HG02885 (cell line): ENCODE measurements around the gene C3orf33.
A peak's percentile ranks its signal among the peaks of the same experiment; 100 is the strongest.

Experiments used
- ATAC-seq: cut with Tn5 transposase; IDR thresholded peaks from one replicate; pipeline ENCODE4 v1.9.1; 2021; ENCODE audit warnings: mild to moderate bottlenecking; ENCODE audit not compliant: unreplicated experiment, poor library complexity

Gene C3orf33

DNA sequence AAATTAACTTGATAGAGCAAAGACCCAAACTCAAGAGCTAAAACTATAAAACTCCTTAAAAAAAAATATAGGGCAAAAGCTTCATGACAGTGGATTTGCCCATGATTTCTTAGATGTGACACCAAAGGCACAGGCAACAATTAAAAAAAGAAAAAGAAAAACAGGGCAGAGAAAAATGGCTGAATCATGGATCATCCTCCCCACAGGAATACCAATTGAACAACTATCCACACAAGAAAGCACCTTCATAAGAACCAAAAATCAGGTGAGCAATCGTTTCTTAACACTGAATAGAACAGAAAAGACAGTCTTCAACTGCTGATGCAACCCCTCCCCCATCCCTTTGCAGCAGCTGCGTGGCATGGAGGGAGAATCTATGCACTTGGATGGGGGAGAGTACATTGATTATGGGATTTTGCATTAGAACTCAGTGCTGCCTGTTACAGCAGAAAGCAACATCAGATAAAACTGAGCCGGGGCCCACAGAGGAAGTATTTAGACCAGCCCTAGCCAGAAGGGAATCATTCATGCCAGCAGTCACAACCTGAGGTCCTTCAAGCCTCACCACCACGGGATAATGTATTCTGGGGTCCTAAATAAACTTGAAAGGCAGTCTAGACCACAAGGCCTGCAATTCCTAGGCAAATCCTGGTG lies 15.7 kb downstream of the C3orf33 start:
- ATAC-seq = no peak

DNA sequence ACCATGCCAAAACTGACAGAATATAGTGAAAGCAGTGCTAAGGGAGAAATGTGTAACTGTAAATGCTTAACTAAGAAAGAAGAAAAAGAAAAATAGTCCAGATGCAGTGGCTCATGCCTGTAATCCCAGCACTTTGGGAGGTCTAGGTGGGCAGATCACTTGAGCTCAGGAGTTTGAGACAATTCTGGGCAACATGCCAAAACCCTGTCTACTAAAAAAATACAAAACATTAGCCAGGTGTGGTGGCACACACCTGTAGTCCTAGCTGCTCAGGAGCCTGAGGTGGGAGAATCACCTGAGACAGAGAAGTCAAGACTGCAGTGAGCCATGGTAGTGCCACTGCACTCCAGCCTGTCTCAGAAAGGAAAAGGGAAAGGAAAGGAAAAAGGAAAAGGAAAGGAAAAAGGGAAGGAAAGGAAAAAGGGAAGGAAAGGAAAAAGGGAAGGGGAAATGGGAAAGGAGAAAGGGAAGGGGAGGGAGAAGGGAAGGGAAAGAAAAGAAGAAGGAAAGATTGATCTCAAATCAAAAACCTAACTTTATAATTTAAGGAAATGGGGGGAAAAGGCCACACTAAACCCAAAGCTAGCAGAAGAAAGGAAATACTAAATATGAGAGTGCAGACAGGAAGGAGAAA lies 20.3 kb downstream of the C3orf33 start:
- ATAC-seq = no peak

DNA sequence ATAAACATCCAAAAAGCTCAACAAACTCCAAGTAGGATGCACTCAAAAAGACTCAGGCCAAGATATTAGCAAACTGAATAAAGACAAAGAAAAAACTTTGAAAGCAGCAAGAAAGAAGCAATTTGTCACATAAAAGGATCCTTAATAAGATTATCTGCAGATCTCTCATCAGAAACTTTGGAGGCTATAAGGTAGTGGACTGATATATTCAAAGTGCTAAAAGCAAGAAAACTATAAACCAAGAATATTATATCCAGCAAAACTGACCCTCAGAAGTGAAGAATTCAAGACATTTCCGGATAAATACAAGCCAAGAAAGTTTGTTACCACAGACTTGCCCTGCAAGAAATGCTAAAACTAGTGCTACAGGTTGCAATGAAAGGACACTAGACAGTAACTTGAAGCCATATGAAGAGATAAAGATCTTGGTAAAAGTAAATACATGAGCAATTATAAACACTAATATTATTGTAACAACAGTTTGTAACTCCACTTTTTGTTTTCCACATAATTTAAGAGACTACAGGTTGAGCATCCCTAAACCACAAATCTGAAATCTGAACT lies 23.6 kb downstream of the C3orf33 start:
- no peak for ATAC-seq

DNA sequence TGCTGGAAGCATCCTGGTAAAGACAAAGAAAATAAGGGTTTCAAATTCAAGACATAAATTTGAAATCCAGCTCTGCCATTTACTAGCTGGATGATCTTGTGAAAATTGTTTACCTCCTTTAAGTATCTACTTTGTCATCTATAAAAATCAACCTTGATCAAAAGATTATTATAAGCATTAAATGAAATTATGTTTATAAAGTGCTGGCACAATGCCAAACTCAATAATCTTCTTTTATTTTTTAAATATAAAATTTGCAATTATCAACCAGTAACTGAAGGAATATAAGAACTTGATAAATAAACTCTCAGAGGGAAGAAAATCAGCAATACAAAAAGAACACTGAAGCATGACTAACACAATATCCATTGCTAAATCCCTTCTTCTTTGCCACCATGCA lies 25.8 kb downstream of the C3orf33 start:
- ATAC-seq = no peak

DNA sequence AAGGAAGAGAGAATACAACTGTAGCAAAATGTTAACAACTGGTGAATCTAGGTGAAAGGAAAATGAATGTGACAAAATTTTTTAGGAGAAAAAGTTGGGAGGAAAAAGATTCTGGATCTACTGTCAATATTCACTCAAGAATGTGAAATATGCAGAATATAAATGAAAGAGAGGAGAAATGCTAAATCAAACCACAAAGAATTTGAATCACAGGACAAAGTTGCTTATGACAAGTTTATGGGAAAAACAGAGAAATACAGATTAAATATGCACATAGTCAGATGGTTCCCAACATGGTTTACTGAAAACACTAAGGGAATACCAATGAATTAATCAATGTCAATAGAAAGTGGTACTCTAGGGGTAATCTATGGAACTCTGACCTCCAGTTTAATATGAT lies 27.6 kb downstream of the C3orf33 start:
- ATAC-seq = no peak

DNA sequence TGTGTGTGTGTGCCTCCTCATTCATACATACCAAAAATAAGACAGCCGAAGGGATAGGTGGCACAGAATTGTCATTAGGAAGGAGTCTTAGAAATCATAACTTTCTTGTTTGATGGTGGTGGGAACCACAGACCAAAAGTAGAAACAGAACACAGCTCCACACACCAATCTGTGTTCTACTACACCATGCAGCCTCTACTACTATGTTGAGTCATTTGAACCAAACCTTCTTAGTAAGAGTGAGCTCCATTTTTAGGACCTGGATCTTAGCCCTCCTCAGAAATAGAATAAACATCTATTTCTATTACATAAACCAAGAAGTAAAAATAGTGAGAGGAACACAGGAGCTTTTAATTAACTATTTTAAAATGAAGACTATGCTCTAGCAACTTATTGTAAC lies 33.3 kb downstream of the C3orf33 start:
- peak; percentile 62 for ATAC-seq

DNA sequence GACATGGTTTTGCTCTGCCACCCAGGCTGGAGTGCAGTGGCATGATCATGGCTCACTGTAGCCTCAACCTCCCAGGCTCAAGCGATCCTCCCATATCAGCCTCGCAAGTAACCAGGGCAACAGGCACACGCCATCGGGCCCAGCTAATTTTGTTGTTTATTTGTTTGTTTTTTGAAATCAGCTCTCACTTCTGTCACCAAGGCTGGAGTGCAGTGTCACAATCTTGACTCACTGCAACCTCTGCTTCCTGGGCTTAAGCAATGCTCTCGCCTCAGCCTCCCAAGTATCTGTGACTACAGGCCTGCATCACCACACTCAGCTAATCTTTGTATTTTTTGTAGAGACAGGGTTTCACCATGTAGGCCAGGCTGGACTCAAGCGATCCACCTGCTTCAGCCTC lies 35.0 kb downstream of the C3orf33 start:
- no peak for ATAC-seq

DNA sequence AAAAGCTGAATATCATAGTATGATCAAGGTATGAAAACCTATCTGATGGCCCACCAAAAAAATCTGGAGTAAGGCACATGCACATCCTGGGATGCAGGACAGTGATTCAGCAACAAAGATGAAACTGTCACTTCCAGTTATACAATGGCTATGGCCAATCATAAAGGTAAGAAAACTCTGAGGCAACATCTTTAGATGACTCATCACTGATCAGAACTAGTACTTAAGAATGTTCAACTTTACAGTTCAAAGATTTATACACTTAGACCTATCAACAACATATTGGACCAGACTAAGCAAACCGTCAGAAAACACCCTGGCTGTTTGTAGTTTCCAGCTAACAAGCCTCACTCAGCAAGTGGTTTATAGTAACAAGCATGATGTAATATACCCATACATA lies 39.9 kb downstream of the C3orf33 start:
- no peak for ATAC-seq

DNA sequence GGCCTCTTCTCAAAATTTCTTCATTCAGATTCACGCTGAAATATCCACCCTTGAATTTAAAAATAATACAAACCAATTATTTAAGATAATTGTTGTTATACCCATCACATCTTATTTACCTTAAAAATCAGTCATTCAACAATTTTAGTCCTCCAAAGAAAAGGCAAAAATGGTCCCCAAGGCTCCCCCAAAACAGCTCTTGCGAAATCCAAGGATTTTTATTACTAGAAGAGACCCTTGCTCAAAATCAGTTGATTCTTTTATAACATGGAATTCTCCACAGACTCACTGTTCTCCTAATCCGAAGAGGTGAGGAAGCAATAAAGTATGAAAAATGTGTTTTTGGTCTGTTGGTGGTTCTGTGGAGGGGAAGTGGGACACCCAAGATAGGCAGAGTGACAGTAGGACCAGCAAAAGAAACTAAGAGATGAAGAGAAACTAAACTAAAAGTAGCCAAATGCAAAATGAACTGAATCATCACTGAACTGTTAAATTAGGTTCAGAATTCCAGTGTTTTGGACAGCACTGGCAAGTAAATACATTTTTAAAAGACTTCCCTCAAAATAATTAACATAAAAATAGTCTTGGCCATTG lies 42.1 kb downstream of the C3orf33 start:
- peak; percentile 50 for ATAC-seq

DNA sequence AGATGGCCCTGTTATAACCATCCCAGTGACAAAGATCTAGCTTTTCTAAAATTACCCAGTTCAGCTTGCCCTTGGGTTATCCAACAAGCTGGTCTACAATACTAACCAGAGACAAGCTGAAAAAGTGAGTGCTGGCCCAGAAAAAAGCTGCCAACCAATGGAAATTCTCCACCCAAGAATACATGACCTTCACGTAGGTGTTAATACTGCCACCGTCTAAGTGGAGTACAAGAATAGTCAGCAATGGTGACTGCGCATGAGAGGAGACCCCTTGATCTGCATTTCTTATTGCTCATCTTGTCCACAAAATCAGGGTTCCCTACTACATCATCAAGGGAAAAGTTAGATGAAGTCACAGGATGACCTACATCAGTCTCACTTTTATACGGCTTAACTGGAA lies 45.4 kb downstream of the C3orf33 start:
- no peak for ATAC-seq

DNA sequence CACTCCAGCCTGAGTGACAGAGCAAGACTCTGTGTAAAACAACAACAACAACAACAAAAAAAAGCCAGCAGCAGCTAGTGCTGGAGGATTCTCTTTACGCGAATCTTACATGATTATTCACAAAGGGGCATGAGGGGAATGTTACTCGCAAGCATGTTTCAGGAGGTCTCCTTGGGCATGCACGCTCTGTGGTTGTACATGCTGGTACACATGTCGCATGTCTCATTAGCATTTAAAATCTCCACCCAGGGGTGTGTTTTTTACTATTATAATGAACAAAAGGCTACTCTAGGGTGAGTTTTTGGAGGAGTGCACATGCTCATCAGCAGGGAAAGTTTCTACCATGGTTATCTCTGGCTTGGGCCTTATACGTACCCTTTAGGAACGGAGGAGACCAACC lies 48.5 kb downstream of the C3orf33 start:
- ATAC-seq = no peak

DNA sequence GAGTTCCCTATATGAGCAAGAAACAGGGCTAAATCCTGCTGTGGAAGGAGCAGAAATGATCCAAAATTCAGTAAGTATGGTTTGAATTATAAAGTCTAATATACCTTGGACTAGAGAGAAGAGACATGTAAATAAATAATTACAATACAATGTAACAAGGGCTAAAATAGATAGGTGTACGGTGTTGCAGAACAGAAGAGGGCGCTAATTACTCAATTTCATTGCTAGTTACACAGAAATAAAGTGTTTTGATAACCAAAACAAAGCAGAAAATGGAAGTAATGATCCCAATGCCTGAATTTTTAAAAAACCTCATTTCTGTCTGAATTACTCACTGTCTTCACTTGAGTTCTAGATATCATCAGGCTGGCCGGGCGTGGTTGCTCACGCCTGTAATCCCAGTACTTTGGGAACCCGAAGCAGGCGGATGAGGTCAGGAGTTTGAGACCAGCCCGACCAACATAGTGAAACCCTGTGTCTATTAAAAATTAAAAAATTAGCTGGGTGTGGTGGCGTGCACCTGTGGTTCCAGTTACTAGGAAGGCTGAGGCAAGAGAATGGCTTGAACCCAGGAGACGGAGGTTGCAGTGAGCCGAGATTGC lies 52.9 kb downstream of the C3orf33 start:
- ATAC-seq = peak; percentile 64

DNA sequence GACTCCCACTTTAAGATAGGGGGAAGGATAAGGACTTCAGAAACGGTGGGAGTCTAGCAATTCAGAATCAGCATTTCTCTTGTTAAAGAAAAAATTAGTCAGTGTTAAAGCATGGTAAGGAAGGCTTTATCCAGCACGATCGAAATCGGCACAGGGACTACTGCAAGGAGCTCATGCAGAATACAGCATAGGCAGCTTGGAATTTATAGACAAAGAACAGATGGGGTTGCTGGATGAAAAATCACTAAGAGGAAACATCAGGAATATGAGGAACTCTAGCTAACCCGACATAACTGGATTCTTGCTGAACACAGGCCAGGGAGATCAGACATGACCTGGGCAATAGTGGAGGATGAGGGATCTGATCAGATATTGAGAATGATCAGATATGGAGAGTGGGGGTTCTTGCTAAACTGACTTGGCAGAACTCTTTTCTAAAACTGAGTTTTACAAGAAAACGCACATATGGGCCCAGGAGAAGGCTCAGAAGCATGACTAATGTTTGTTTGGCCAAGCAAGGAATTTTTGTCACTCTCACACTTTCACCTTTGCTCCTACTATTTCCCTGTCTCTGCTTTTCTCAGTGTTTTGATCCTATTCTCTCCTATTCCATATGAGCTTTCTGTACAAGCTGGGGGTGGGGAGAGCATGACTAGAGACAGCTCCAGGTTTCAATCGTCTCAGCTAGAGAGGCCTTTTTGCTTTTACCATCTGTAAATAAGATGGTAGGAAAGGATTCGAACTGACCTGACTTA lies 57.3 kb downstream of the C3orf33 start:
- no peak for ATAC-seq

DNA sequence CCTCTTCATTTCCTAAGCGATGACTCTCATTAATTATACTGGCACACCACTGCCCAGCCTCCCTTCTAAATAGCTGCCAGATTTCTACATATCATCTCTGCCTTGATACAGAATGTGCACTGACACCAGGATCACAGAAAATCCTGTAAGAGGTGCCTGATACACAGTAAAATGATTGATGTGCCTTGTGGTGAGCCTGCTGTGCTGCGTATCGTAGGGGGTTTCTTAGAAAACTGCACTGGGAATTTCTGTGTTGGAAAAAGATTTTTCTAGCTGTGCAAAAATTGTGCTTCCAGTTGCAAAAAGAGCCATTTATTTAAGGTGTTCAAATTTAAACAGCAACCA lies 58.2 kb downstream of the C3orf33 start:
- no peak for ATAC-seq

DNA sequence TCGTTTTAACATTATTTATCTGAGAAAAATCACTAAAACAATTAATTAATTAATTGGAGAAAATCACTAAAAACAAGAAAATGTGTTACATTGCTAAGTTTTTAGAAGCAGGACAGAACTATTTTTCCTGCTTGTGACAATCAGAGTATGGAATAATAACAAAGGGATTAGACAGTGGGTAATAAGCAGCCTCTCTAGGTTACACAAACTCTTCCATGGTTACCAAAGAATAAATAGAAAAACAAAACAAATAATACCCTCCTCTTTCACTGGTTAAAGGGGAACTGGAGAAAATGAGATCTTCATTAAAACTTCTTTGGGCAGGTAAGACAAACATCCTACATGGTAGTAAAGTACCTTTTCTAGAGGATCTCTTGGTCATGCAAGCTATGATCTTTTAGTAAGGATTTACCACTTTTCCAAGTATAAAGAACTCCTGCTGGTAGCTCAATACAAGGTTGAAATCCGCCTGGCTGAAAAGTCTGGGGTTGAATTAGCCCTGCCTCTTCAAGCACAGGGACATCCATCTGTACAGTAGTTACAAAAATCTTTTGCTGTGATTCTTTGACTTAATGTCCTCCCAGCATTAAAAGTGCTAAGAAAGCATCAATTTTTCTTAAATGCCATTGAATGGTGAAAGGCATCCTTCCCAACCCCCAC lies 58.7 kb downstream of the C3orf33 start:
- no peak for ATAC-seq

DNA sequence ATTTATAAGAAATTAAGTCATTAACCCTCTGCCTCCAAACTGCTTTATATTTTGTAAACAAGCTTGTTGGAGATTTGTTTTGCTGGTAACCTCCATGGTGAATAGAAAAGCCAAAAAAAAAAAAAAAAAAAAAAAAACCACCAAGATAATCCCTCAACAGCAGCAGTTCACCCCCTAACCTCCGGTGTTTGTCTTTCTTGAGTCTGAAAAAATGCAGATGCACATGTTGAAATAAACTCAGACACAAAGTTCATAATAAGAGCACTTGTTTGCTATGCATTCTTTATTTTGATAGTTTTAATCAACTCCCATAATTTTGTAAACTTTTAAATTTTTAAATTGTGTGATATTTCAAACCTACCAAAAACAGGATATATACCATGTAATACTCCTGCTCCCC lies 59.4 kb downstream of the C3orf33 start:
- ATAC-seq = no peak

DNA sequence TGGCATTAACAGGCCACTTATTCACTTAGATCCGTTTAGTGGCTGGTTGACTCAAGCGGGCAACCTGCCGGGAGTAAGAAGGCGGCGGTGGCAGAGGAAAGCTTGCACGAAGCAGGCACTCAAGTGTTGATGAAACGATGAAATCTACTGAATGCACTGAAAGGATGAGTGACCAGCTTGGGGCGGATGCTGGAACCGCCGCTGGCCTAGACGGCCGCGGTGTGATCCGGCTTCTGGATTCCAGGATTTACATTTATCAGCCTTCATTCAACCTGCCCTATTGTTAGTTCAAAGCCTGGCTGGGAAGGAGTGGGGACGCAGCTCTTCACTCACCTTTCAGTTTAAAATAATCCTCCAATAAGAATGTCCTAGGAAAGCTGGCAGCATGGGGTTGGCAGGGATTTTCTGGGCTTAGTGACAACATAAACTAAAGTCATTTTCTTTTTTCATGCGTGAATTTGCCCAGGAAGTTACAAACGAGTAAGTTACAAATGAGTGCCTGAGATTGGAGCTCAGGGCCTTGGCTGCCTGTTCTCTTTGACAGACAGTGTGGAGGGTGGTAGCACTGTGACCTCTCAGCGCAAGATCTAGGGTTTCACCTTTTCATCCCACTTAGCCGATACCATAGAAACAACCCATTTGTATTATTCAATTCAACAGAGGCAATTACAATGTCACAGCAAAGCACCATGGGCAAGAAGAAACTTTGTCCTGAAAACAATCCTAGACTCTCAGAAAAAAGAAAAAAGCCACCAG lies 60.1 kb downstream of the C3orf33 start:
- no peak for ATAC-seq

DNA sequence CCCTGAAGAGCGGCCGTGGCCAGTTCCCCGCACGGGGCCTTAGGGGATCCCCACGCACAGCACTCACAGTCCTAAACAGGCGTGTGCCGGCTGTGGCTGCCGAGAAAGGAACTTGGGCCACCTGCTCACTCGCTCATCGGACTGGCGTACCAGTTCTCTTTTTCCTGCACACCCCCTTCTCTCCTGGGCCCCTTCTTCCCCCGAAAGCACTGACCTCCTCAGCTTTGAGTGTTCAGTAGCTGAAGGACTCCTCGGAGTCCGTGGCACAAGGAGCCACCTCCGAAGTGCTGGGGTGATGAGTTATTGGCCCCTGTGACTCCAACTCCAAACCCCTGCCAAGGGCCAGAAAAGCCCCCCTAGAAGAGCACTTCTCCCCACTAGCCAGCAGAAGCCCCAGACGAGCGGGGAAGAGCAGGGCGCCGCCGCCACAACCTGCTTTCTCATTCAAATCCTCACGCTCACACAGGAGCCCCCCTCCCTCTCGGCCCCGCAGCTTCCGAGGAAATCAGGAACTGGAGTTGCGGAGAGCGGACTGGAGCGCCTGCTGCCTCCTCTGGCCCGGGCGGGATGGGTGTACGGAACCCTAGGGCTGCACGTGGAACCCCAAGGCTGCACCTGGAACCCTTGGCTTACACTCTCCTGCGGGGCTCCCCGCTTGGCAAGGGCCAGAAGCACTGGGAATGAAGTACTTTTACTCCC lies 61.3 kb downstream of the C3orf33 start, which contains the start of gene PLCH1:
PLCH1 (minus strand) TSS at position 446 of the 699 bp plus-strand sequence. CDS start 40,847 bp downstream, outside the sequence.
- ATAC-seq = peak; percentile 64
